Gastrocnemius medialis (tissue), 4 donors: ENCODE measurements around the gene RAB4A.

ENCODE experiments used
- POLR2A ChIP-seq, 2 donors: fragments of 450-650 bp; IDR thresholded peaks; one replicate each; pipeline ENCODE4 v1.6.1; 2017; ENCODE audit warnings: antibody characterized with exemption in 2 of 2, mild to moderate bottlenecking in 2 of 2, moderate library complexity in 2 of 2
- TF ChIP-seq, protein P1 (sequence below), 5 experiments: fragments of 450-650 bp in 3 of 5; fragments of 200-600 bp in 2 of 5; sonication (generic) in 2 of 5; IDR thresholded peaks in 4 of 5; conservative IDR thresholded peaks in 1 of 5; 1 replicate in 4 of 5; 2 replicates in 1 of 5; pipeline ENCODE4 v1.5.1; 2016 to 2019; ENCODE audit warnings: antibody characterized with exemption in 5 of 5, mild to moderate bottlenecking in 3 of 5, moderate library complexity in 3 of 5

DNA sequence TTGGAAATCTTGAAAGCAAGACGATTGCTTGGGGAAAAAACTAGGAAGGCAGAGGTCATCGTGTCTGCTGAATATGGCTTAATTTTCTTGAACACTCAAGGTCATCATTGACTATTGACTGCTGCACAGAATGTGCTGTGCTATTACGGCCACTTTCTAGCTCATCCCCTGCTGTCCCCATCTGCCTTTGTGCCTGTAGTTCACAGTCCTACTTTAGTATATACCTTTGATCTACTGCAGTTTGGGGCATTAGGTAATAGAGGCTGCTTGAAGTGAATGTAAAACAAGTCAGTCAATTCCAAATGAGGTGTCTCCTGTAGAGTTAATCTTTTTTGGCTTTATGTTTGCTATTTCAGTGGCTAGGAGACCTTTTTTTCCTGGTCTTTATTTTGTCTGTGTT, 8.3 kb downstream of the RAB4A start:
- TF ChIP-seq, protein P1, sequence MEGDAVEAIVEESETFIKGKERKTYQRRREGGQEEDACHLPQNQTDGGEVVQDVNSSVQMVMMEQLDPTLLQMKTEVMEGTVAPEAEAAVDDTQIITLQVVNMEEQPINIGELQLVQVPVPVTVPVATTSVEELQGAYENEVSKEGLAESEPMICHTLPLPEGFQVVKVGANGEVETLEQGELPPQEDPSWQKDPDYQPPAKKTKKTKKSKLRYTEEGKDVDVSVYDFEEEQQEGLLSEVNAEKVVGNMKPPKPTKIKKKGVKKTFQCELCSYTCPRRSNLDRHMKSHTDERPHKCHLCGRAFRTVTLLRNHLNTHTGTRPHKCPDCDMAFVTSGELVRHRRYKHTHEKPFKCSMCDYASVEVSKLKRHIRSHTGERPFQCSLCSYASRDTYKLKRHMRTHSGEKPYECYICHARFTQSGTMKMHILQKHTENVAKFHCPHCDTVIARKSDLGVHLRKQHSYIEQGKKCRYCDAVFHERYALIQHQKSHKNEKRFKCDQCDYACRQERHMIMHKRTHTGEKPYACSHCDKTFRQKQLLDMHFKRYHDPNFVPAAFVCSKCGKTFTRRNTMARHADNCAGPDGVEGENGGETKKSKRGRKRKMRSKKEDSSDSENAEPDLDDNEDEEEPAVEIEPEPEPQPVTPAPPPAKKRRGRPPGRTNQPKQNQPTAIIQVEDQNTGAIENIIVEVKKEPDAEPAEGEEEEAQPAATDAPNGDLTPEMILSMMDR (IDR thresholded peaks at IDR 0.05 in 4 of 5, conservative IDR thresholded peaks at IDR 0.05 in 1 of 5), result no peak
- TF ChIP-seq POLR2A (IDR thresholded peaks at IDR 0.05), result no peak
